ENCODE results near the gene COBL. TPM values are rescaled to one million over a fixed set of nuclear protein-coding genes. Genes with fewer than 3 reads are reported as not detected.

Gene COBL
- total and polyA plus RNA-seq, 2 of the 8 experiments (the other 6 are each of a cell fraction or from before 2014, with no cell fraction given) = 13.8 to 40.4 TPM

DNA sequence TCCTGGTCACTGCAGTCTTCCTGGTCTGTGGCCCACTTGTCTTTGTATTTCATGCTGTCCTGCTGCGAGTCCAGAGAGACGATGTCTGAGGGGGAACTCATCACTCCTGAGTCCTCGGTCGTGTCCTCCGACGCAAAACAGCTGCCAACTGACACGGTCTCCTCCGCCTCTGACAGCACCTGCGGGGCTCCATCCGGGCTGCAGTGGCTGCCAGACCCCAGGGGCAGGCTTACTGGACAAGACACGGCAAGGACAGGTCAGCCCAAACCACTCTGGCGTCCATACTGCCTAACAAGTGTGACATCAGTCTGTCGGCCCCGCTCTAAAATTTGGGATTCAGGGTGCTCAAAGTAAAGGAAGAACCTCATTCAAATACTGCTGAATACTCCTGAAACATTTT, 273.1 kb downstream of the COBL start:
- no peak overlapping the region for H3K4me2 ChIP-seq (ENCODE audit: insufficient read depth in 1 of 2, low read depth in 2 of 2, low read length in 2 of 2)
- H3K14ac ChIP-seq (ENCODE audit: insufficient read length) = no peak overlapping the region
- H2AFZ ChIP-seq (ENCODE audit: low read length) = no peak overlapping the region
- H3K4me3 ChIP-seq (ENCODE audit: extremely low read depth in 1 of 4, insufficient read depth in 2 of 4, low read depth in 3 of 4, low read length in 4 of 4) = no peak overlapping the region
- no peak overlapping the region for H2BK5ac ChIP-seq (ENCODE audit: low read depth, low read length)
- H4K91ac ChIP-seq (replicated peaks; ENCODE audit: insufficient read length, low read length) = no peak overlapping the region
- POLR2A ChIA-PET (ENCODE audit: partially characterized antibody) = no interaction called here
- 0 out of 2 replicates have a peak, but pooled peaks cover 1% of the 10 kb centered on the region for H3K23me2 ChIP-seq (ENCODE audit: low read depth, low read length)
- H2BK15ac ChIP-seq (ENCODE audit: low read length) = no peak overlapping the region
- TF ChIP-seq TBP (IDR thresholded peaks at IDR 0.05; ENCODE audit: low read depth, low read length) (no peak), POU5F1 (IDR thresholded peaks at IDR 0.05; ENCODE audit: low read depth, low read length) (no peak), FOSL1 (IDR thresholded peaks at IDR 0.05; ENCODE audit: insufficient read depth, low read depth, low read length) (no peak), GABPA (IDR thresholded peaks at IDR 0.05; ENCODE audit: borderline replicate concordance, insufficient read depth, low read length) (no peak), CHD1 (IDR thresholded peaks at IDR 0.05; ENCODE audit: low read depth, low read length) (no peak), ASH2L (IDR thresholded peaks at IDR 0.05; ENCODE audit: low read length) (no peak), SIX5 (IDR thresholded peaks at IDR 0.05; ENCODE audit: low read depth, low read length) (no peak), RFX5 (IDR thresholded peaks at IDR 0.05; ENCODE audit: borderline replicate concordance, low read depth, low read length) (no peak), SP1 (IDR thresholded peaks at IDR 0.05; ENCODE audit: low read depth, low read length) (no peak), CBX5 (IDR thresholded peaks at IDR 0.05; ENCODE audit: low read depth, low read length) (no peak)
- TF ChIP-seq, protein P1, sequence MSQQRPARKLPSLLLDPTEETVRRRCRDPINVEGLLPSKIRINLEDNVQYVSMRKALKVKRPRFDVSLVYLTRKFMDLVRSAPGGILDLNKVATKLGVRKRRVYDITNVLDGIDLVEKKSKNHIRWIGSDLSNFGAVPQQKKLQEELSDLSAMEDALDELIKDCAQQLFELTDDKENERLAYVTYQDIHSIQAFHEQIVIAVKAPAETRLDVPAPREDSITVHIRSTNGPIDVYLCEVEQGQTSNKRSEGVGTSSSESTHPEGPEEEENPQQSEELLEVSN (IDR thresholded peaks at IDR 0.05) = no peak
- H4K20me1 ChIP-seq (replicated peaks in 1 of 2; ENCODE audit: control insufficient read depth in 1 of 2, insufficient read depth in 2 of 2, low read length in 2 of 2) = peaks cover 0 to 3% of the 10 kb centered on the region in 2 experiments
- no peaks in the 10 kb centered on the region for H3K4me1 ChIP-seq (replicated peaks in 1 of 4; ENCODE audit: control insufficient read depth in 3 of 4, insufficient read depth in 4 of 4, low read length in 3 of 4)
- no peak overlapping the region for H3K18ac ChIP-seq (ENCODE audit: extremely low read depth, low read length)
- WGBS, 2 experiments (ENCODE audit: extremely low coverage in 1 of 2, insufficient coverage in 1 of 2, insufficient read length in 1 of 2, insufficient replicate concordance in 2 of 2, low coverage in 1 of 2, low lambda C conversion rate in 2 of 2, missing lambda C conversion rate in 1 of 2) = 94% methylated on average over 14 of the region's 14 CpGs; no CpG with 5 or more reads in 1 of the 2 experiments
- H2BK12ac ChIP-seq (ENCODE audit: low read depth, low read length) = no peak overlapping the region
- H2BK120ac ChIP-seq (replicated peaks; ENCODE audit: low read depth, low read length) = no peak overlapping the region
- no peak overlapping the region for H2BK20ac ChIP-seq (ENCODE audit: low read length)
- CTCF ChIA-PET (ENCODE audit: partially characterized antibody) = interaction anchor here (1.8 kb wide), 1 partner anchor 98 kb away, joined by 7 read pairs; no protein-coding TSS in a partner anchor
- DNase-seq (ENCODE audit: low read depth in 1 of 2, low spot score in 2 of 2) (no peak), FAIRE-seq (no peak)
- H3K79me1 ChIP-seq (ENCODE audit: low read depth, low read length) = no peaks in the 10 kb centered on the region
- H3K56ac ChIP-seq (replicated peaks; ENCODE audit: insufficient read length, low read depth, low read length) = no peak overlapping the region
- no peak overlapping the region for H4K5ac ChIP-seq (ENCODE audit: insufficient read length, low read depth, low read length)
- no peaks in the 10 kb centered on the region for H3K27me3 ChIP-seq (replicated peaks in 1 of 4; ENCODE audit: control insufficient read depth in 3 of 4, extremely low read depth in 1 of 4, insufficient read depth in 3 of 4, low read length in 3 of 4)
- H3K9me3 ChIP-seq (ENCODE audit: insufficient read depth in 2 of 2, low read depth in 1 of 2, low read length in 1 of 2) = peaks cover 0 to 9% of the 10 kb centered on the region in 2 experiments; a peak in 1 of 4 replicates
- H4K8ac ChIP-seq (ENCODE audit: extremely low read depth, insufficient read depth, low read length) = peak overlapping the region; percentile 76; the same call in 1 of the 2 replicates
- H3K27ac ChIP-seq (ENCODE audit: low read depth, low read length) = no peak overlapping the region
- H2AK5ac ChIP-seq (ENCODE audit: low read depth, low read length) = no peak overlapping the region
- no peaks in the 10 kb centered on the region for H3K36me3 ChIP-seq (ENCODE audit: control insufficient read depth in 2 of 4, insufficient read depth in 4 of 4, low read length in 3 of 4)
- no peak overlapping the region for H3K9ac ChIP-seq (replicated peaks in 1 of 4; ENCODE audit: extremely low read depth in 1 of 4, low read depth in 3 of 4, low read length in 3 of 4)
- H3K4ac ChIP-seq (replicated peaks; ENCODE audit: insufficient read length, low read depth, low read length) = no peak overlapping the region
- H3K23ac ChIP-seq (ENCODE audit: insufficient read length) = no peak overlapping the region
- no peaks in the 10 kb centered on the region for H3K79me2 ChIP-seq (ENCODE audit: control insufficient read depth in 1 of 2, insufficient read depth in 2 of 2, low read length in 2 of 2)
